ENCODE data around the gene HTRA3. TPM values are rescaled to one million over a fixed set of nuclear protein-coding genes. Genes with fewer than 3 reads are reported as not detected.

The HTRA3 gene
- 7.3 and 8.1 TPM in 2 replicates for total RNA-seq

DNA sequence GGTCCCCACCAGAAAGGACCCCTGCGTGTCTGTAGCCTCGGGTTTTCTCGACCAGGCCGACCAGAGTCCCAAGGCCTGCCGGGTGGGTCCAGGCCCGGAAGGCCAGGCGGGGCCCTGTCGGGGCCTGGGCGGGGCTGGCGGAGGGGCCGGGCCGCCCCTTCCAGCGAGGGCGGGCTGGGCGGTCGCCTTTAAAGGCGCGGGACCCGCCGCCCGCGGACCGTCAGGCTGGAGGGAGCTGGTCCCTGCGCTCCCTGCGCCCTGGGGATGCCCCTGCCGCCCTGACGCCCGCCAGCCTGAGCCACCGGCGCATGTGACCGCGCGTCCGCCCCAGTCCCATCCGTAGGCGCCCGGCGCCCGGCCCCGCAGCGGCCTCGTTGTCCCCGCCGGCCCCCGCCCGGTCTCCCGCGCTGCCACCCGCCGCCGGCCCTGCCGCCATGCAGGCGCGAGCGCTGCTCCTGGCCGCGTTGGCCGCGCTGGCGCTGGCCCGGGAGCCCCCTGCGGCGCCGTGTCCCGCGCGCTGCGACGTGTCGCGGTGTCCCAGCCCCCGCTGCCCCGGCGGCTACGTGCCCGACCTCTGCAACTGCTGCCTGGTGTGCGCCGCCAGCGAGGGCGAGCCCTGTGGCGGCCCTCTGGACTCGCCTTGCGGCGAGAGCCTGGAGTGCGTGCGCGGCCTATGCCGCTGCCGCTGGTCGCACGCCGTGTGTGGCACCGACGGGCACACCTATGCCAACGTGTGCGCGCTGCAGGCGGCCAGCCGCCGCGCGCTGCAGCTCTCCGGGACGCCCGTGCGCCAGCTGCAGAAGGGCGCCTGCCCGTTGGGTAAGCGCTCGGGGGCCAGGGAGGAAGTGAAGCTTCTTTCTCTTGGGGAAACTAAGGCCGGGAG is at the start of gene HTRA3:
TSS of gene HTRA3 (plus strand) at position 220 of the 883 bp plus-strand sequence. CDS start at position 435, 215 bp downstream.

Other genes with a start within 250 kb of the HTRA3 start
- gene ABLIM2, start 110.9 kb upstream of the HTRA3 start, total RNA-seq: 0.22 and 0.29 TPM in 2 replicates
- gene SH3TC1, start 70.5 kb upstream of the HTRA3 start, total RNA-seq: 49.4 and 51.2 TPM in 2 replicates
- gene ACOX3, start 171.0 kb downstream of the HTRA3 start, total RNA-seq: 17.9 and 29.3 TPM in 2 replicates
- gene TRMT44, start 171.0 kb downstream of the HTRA3 start, total RNA-seq: 18.0 and 19.7 TPM in 2 replicates

Measured in placental pericyte (primary cell).